Measurements from ENCODE around the gene FBXW10.
"Not testable (repeated sequence)": the region's sequence is repeated elsewhere in the genome, so short reads cannot be mapped to it uniquely, and the experiment has no call there.

GRCh38 chr17:18733350-18733749, 10.5 kb upstream of the FBXW10 start:
- TF ChIP-seq, protein P1, sequence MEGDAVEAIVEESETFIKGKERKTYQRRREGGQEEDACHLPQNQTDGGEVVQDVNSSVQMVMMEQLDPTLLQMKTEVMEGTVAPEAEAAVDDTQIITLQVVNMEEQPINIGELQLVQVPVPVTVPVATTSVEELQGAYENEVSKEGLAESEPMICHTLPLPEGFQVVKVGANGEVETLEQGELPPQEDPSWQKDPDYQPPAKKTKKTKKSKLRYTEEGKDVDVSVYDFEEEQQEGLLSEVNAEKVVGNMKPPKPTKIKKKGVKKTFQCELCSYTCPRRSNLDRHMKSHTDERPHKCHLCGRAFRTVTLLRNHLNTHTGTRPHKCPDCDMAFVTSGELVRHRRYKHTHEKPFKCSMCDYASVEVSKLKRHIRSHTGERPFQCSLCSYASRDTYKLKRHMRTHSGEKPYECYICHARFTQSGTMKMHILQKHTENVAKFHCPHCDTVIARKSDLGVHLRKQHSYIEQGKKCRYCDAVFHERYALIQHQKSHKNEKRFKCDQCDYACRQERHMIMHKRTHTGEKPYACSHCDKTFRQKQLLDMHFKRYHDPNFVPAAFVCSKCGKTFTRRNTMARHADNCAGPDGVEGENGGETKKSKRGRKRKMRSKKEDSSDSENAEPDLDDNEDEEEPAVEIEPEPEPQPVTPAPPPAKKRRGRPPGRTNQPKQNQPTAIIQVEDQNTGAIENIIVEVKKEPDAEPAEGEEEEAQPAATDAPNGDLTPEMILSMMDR (IDR thresholded peaks at IDR 0.05; ENCODE audit: poor library complexity, severe bottlenecking), result not testable (repeated sequence)
- not testable (repeated sequence) for TF ChIP-seq EP300 (conservative IDR thresholded peaks at IDR 0.05; ENCODE audit: poor library complexity, severe bottlenecking); TAF1 (IDR thresholded peaks at IDR 0.05; ENCODE audit: low read depth); MXI1 (conservative IDR thresholded peaks at IDR 0.05; ENCODE audit: poor library complexity, severe bottlenecking); POLR2AphosphoS5 (IDR thresholded peaks at IDR 0.05); RAD21 (conservative IDR thresholded peaks at IDR 0.05); SMC3 (conservative IDR thresholded peaks at IDR 0.05; ENCODE audit: poor library complexity); EZH2 (IDR thresholded peaks at IDR 0.05; ENCODE audit: borderline replicate concordance, insufficient read depth, low read length, poor library complexity, severe bottlenecking)
- TF ChIP-seq, protein P2, sequence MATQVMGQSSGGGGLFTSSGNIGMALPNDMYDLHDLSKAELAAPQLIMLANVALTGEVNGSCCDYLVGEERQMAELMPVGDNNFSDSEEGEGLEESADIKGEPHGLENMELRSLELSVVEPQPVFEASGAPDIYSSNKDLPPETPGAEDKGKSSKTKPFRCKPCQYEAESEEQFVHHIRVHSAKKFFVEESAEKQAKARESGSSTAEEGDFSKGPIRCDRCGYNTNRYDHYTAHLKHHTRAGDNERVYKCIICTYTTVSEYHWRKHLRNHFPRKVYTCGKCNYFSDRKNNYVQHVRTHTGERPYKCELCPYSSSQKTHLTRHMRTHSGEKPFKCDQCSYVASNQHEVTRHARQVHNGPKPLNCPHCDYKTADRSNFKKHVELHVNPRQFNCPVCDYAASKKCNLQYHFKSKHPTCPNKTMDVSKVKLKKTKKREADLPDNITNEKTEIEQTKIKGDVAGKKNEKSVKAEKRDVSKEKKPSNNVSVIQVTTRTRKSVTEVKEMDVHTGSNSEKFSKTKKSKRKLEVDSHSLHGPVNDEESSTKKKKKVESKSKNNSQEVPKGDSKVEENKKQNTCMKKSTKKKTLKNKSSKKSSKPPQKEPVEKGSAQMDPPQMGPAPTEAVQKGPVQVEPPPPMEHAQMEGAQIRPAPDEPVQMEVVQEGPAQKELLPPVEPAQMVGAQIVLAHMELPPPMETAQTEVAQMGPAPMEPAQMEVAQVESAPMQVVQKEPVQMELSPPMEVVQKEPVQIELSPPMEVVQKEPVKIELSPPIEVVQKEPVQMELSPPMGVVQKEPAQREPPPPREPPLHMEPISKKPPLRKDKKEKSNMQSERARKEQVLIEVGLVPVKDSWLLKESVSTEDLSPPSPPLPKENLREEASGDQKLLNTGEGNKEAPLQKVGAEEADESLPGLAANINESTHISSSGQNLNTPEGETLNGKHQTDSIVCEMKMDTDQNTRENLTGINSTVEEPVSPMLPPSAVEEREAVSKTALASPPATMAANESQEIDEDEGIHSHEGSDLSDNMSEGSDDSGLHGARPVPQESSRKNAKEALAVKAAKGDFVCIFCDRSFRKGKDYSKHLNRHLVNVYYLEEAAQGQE (IDR thresholded peaks at IDR 0.05; ENCODE audit: borderline replicate concordance), result not testable (repeated sequence)

Measured in neural cell (in vitro differentiated cells).